K562 (cell line): ENCODE results near the gene CDK11B. TPM values are rescaled to one million over a fixed set of nuclear protein-coding genes. Genes with fewer than 3 reads are reported as not detected.
A peak's percentile ranks its signal among the peaks of the same experiment; 100 is the strongest.

Experiments used
- CXXC5 ChIP-seq: fragments of 250-450 bp; sonication (Bioruptor Pico); IDR thresholded peaks from 2 replicates; pipeline ENCODE4 v1.8.0; 2022; ENCODE audit warnings: inconsistent platforms, mild to moderate bottlenecking, moderate library complexity
- HIVEP1 ChIP-seq: fragments of 250-450 bp; sonication (Bioruptor Pico); IDR thresholded peaks from 2 replicates; pipeline ENCODE4 v1.4.0; 2020; ENCODE audit warnings: mild to moderate bottlenecking
- HMGN3 ChIP-seq: IDR thresholded peaks from 2 replicates; pipeline ENCODE4 v1.6.1; 2011; ENCODE audit warnings: borderline replicate concordance, low read depth, mild to moderate bottlenecking, mixed read lengths, low read length; ENCODE audit not compliant: insufficient read length; ENCODE audit errors: extremely low read depth
- LARP7 ChIP-seq: fragments of 450-650 bp; IDR thresholded peaks from 2 replicates; pipeline ENCODE4 v1.6.1; 2016
- NFYB ChIP-seq: IDR thresholded peaks from 2 replicates; pipeline ENCODE4 v1.6.1; 2011; ENCODE audit warnings: mild to moderate bottlenecking, moderate library complexity; ENCODE audit not compliant: insufficient read length; ENCODE audit errors: extremely low read depth
- PML ChIP-seq: IDR thresholded peaks from 2 replicates; pipeline ENCODE4 v1.6.1; 2012; ENCODE audit warnings: low read length, inconsistent platforms
- PTBP1 ChIP-seq: fragments of 200-400 bp; formaldehyde crosslinking; IDR thresholded peaks from 2 replicates; pipeline ENCODE4 v1.6.1; 2017; ENCODE audit warnings: low read depth, low read length
- RAD21 ChIP-seq, 2 experiments: fragments of 250-450 bp in 1 of 2; fragments of 450-650 bp in 1 of 2; sonication (Bioruptor Pico) in 1 of 2; formaldehyde crosslinking in 1 of 2; IDR thresholded peaks in 1 of 2; conservative IDR thresholded peaks in 1 of 2; 2 replicates each; pipeline versions ENCODE4 v1.4.0 to v1.8.0; 2020 to 2022; ENCODE audit warnings: mild to moderate bottlenecking in 2 of 2, moderate library complexity in 1 of 2
- RFX1 ChIP-seq: fragments of 450-650 bp; IDR thresholded peaks from 2 replicates; pipeline ENCODE4 v1.6.1; 2016; ENCODE audit warnings: mild to moderate bottlenecking, moderate library complexity
- SOX6 ChIP-seq: fragments of 450-650 bp; IDR thresholded peaks from 2 replicates; pipeline ENCODE4 v1.6.1; 2014; ENCODE audit warnings: mild to moderate bottlenecking
- SRSF7 ChIP-seq: fragments of 200-400 bp; formaldehyde crosslinking; optimal IDR thresholded peaks from 2 replicates; pipeline ENCODE3; 2017; ENCODE audit warnings: mild to moderate bottlenecking, low read depth, low read length
- U2AF1 ChIP-seq: fragments of 200-400 bp; formaldehyde crosslinking; optimal IDR thresholded peaks from 2 replicates; pipeline ENCODE3; 2017; ENCODE audit warnings: mild to moderate bottlenecking, low read depth, low read length, moderate library complexity
- WHSC1 ChIP-seq: IDR thresholded peaks from one replicate; pipeline ENCODE4 v1.6.1; 2012; ENCODE audit warnings: low read length, control low read depth, inconsistent platforms
- YY1 ChIP-seq, 3 experiments: IDR thresholded peaks; 2 replicates each; pipeline ENCODE4 v1.6.1; 2011; ENCODE audit warnings: low read length in 2 of 3, mild to moderate bottlenecking in 2 of 3, moderate library complexity in 2 of 3, borderline replicate concordance in 1 of 3, control low read depth in 1 of 3, low read depth in 1 of 3; ENCODE audit not compliant: insufficient read depth in 3 of 3, insufficient replicate concordance in 2 of 3, control insufficient read depth in 1 of 3, insufficient read length in 1 of 3; ENCODE audit errors: extremely low read depth in 1 of 3
- ZNF316 ChIP-seq: fragments of 450-650 bp; IDR thresholded peaks from 2 replicates; pipeline ENCODE4 v1.6.1; 2016
- ZNF408 ChIP-seq: fragments of 250-450 bp; sonication (Bioruptor Pico); IDR thresholded peaks from 2 replicates; pipeline ENCODE4 v1.4.0; 2020; ENCODE audit warnings: low read depth, mild to moderate bottlenecking, moderate library complexity
- ZNF699 ChIP-seq: fragments of 250-450 bp; sonication (Bioruptor Pico); IDR thresholded peaks from 2 replicates; pipeline ENCODE4 v1.8.0; 2021; ENCODE audit warnings: mild to moderate bottlenecking, moderate library complexity; ENCODE audit not compliant: insufficient replicate concordance
- polyA plus RNA-seq, 8 experiments: library from polyadenylated mRNA; depleted of rRNA in 4 of 8; stranded (reverse) in 5 of 8; unstranded in 3 of 8; fragments of >200 nt; fragmentation: Nextera tagmentation in 2 of 8; fragmentation: Illumina TruSeq in 1 of 8; extraction: Ambion mirVana in 2 of 8; extraction: Trizol in 1 of 8; gene quantifications; 2 replicates each; pipeline versions ENCODE4 v1.2.1 to v1.2.3, GENCODE V29; 2011 to 2014; ENCODE audit warnings: inconsistent platforms in 1 of 8, missing spikeins in 1 of 8
- total RNA-seq, 7 experiments: library from RNA; depleted of rRNA in 6 of 7; stranded (reverse); fragments of >200 nt in 6 of 7; fragmentation: Illumina TruSeq in 2 of 7; extraction: Trizol in 2 of 7; gene quantifications; 2 replicates each; pipeline versions ENCODE4 v1.2.1 to v1.2.3, GENCODE V29; 2011 to 2021; ENCODE audit warnings: low replicate concordance in 1 of 7
- TF ChIP-seq, protein P1 (sequence below): fragments of 250-450 bp; sonication (Bioruptor Pico); IDR thresholded peaks from 2 replicates; pipeline ENCODE4 v1.4.0; 2020; ENCODE audit warnings: mild to moderate bottlenecking, moderate library complexity
- TF ChIP-seq, protein P2 (sequence below): sonication (generic); formaldehyde crosslinking; IDR thresholded peaks from 2 replicates; pipeline ENCODE4 v1.8.0; 2023; ENCODE audit warnings: mild to moderate bottlenecking, missing genetic modification reagents
- TF ChIP-seq, protein P3 (sequence below): sonication (generic); formaldehyde crosslinking; IDR thresholded peaks from 2 replicates; pipeline ENCODE4 v1.8.0; 2022; ENCODE audit warnings: missing genetic modification reagents, mild to moderate bottlenecking, moderate library complexity, borderline replicate concordance
- TF ChIP-seq, protein P4 (sequence below): sonication (generic); formaldehyde crosslinking; IDR thresholded peaks from 2 replicates; pipeline ENCODE4 v1.8.1; 2023; ENCODE audit warnings: mild to moderate bottlenecking, missing genetic modification reagents

Gene CDK11B
- total and polyA plus RNA-seq, 9 of the 15 experiments (the other 6 are each of a cell fraction or from before 2014, with no cell fraction given), result 2.8 to 52.2 (median 19.5) TPM

DNA sequence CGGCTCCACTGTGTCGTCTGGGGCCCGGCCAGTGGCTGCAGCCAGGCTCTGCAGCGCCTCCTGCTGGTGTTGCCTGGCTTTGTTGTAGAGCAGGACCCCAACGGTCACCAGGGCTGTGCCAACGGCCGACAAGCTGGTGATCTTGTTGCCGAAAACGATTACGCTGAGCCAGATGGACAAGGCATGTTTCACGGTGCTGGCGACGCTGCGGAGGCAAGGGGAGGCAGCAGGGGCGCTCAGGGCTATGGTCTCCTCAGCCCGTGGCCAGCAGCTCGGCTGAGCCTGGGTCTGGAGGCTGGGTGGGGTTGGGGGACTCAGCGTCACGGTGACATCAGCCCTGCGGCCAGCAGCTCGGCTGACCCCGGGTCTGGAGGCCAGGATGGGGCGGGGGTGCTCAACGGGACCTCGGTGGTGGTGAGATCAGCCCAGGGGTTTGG is 7.0 kb upstream of the CDK11B start (continued):
- TF ChIP-seq, protein P1, sequence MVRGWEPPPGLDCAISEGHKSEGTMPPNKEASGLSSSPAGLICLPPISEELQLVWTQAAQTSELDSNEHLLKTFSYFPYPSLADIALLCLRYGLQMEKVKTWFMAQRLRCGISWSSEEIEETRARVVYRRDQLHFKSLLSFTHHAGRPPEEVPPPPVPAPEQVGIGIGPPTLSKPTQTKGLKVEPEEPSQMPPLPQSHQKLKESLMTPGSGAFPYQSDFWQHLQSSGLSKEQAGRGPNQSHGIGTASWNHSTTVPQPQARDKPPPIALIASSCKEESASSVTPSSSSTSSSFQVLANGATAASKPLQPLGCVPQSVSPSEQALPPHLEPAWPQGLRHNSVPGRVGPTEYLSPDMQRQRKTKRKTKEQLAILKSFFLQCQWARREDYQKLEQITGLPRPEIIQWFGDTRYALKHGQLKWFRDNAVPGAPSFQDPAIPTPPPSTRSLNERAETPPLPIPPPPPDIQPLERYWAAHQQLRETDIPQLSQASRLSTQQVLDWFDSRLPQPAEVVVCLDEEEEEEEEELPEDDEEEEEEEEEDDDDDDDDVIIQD, result no peak
- no peak for TF ChIP-seq LARP7
- TF ChIP-seq SOX6, result no peak
- no peak for TF ChIP-seq PML
- no peak for TF ChIP-seq RFX1
- TF ChIP-seq ZNF316, result no peak
- TF ChIP-seq, protein P2, sequence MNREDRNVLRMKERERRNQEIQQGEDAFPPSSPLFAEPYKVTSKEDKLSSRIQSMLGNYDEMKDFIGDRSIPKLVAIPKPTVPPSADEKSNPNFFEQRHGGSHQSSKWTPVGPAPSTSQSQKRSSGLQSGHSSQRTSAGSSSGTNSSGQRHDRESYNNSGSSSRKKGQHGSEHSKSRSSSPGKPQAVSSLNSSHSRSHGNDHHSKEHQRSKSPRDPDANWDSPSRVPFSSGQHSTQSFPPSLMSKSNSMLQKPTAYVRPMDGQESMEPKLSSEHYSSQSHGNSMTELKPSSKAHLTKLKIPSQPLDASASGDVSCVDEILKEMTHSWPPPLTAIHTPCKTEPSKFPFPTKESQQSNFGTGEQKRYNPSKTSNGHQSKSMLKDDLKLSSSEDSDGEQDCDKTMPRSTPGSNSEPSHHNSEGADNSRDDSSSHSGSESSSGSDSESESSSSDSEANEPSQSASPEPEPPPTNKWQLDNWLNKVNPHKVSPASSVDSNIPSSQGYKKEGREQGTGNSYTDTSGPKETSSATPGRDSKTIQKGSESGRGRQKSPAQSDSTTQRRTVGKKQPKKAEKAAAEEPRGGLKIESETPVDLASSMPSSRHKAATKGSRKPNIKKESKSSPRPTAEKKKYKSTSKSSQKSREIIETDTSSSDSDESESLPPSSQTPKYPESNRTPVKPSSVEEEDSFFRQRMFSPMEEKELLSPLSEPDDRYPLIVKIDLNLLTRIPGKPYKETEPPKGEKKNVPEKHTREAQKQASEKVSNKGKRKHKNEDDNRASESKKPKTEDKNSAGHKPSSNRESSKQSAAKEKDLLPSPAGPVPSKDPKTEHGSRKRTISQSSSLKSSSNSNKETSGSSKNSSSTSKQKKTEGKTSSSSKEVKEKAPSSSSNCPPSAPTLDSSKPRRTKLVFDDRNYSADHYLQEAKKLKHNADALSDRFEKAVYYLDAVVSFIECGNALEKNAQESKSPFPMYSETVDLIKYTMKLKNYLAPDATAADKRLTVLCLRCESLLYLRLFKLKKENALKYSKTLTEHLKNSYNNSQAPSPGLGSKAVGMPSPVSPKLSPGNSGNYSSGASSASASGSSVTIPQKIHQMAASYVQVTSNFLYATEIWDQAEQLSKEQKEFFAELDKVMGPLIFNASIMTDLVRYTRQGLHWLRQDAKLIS (CRISPR knock-in tag), result no peak
- TF ChIP-seq YY1 (IDR thresholded peaks at IDR 0.05; ENCODE audit: borderline replicate concordance in 1 of 3, control insufficient read depth in 1 of 3, extremely low read depth in 1 of 3, insufficient read depth in 3 of 3, insufficient read length in 1 of 3, insufficient replicate concordance in 2 of 3, low read depth in 1 of 3, low read length in 2 of 3), result no peak
- no peak for TF ChIP-seq SRSF7
- TF ChIP-seq NFYB, result no peak
- TF ChIP-seq U2AF1, result no peak
- TF ChIP-seq HMGN3, result no peak
- TF ChIP-seq, protein P3, sequence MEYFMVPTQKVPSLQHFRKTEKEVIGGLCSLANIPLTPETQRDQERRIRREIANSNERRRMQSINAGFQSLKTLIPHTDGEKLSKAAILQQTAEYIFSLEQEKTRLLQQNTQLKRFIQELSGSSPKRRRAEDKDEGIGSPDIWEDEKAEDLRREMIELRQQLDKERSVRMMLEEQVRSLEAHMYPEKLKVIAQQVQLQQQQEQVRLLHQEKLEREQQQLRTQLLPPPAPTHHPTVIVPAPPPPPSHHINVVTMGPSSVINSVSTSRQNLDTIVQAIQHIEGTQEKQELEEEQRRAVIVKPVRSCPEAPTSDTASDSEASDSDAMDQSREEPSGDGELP (CRISPR knock-in tag), result peak; percentile 52; the same call in 1 of the 2 replicates
- peak in 1 of 2 experiments; percentile 47; a peak in 2 of 4 replicates for TF ChIP-seq RAD21 (CRISPR knock-in tag; conservative IDR thresholded peaks at IDR 0.05 in 1 of 2, IDR thresholded peaks at IDR 0.05 in 1 of 2)
- TF ChIP-seq HIVEP1 (CRISPR knock-in tag), result no peak
- no peak for TF ChIP-seq WHSC1
- TF ChIP-seq CXXC5 (CRISPR knock-in tag), result no peak
- no peak for TF ChIP-seq ZNF699 (CRISPR knock-in tag)
- TF ChIP-seq PTBP1, result no peak
- TF ChIP-seq, protein P4, sequence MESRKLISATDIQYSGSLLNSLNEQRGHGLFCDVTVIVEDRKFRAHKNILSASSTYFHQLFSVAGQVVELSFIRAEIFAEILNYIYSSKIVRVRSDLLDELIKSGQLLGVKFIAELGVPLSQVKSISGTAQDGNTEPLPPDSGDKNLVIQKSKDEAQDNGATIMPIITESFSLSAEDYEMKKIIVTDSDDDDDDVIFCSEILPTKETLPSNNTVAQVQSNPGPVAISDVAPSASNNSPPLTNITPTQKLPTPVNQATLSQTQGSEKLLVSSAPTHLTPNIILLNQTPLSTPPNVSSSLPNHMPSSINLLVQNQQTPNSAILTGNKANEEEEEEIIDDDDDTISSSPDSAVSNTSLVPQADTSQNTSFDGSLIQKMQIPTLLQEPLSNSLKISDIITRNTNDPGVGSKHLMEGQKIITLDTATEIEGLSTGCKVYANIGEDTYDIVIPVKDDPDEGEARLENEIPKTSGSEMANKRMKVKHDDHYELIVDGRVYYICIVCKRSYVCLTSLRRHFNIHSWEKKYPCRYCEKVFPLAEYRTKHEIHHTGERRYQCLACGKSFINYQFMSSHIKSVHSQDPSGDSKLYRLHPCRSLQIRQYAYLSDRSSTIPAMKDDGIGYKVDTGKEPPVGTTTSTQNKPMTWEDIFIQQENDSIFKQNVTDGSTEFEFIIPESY (CRISPR knock-in tag), result peak; percentile 87
- no peak for TF ChIP-seq ZNF408 (CRISPR knock-in tag)
